HepG2 (cell line): ENCODE data around the gene HIGD1C.

Experiments used
- POLR2AphosphoS5 ChIP-seq: IDR thresholded peaks from 2 replicates; pipeline ENCODE4 v1.6.1; 2012; ENCODE audit warnings: low read depth, low read length
- SNAI1 ChIP-seq: sonication (generic); formaldehyde crosslinking; IDR thresholded peaks from 2 replicates; pipeline ENCODE4 v1.5.0; 2020; ENCODE audit warnings: mild to moderate bottlenecking, missing genetic modification reagents, borderline replicate concordance
- ZNF713 ChIP-seq: sonication (generic); formaldehyde crosslinking; IDR thresholded peaks from 2 replicates; pipeline ENCODE4 v1.4.0; 2020; ENCODE audit warnings: mild to moderate bottlenecking, missing genetic modification reagents
- TF ChIP-seq, protein P1 (sequence below): sonication (generic); formaldehyde crosslinking; IDR thresholded peaks from 2 replicates; pipeline ENCODE4 v1.4.0; 2020; ENCODE audit warnings: missing genetic modification reagents

DNA sequence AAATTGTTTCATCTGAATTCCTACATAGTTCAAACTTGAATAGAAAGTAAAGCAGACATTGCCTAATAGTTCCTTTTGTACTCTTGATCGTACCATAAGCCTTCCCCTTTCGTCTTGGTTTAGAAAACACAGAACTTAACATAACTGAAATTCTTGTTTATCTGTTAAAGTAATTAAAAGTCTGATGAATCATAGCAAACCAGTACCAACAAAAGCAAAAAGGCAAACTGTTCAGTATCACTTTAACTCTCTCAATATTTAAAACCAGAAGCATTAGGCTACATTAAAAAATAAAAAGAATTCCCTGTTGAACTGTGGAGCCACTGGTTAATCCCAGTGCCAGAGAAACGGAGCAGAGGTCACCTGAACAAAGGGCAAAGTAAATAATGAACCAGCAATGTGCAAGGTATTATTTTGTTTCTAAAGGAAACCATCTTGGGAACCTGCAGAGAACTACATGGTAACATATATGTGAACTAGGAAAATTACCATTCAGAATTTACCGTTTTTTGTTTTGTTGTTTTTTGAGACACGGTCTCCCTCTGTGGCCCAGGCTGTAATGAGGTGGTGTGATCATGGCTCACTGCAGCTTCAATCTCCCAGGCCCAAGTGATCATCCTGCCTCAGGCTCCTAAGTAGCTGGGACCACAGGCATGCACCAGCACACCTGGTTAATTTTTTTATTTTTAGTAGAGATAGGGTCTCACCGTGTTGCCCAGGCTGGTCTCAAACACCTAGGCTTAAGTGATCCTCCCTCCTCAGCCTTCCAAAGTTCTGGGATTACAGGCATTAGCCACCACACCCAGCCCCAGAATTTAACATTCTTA, 17.1 kb upstream of the HIGD1C start:
- TF ChIP-seq POLR2AphosphoS5 (no peak), SNAI1 (CRISPR knock-in tag) (no peak), ZNF713 (CRISPR knock-in tag) (no peak)
- TF ChIP-seq, protein P1, sequence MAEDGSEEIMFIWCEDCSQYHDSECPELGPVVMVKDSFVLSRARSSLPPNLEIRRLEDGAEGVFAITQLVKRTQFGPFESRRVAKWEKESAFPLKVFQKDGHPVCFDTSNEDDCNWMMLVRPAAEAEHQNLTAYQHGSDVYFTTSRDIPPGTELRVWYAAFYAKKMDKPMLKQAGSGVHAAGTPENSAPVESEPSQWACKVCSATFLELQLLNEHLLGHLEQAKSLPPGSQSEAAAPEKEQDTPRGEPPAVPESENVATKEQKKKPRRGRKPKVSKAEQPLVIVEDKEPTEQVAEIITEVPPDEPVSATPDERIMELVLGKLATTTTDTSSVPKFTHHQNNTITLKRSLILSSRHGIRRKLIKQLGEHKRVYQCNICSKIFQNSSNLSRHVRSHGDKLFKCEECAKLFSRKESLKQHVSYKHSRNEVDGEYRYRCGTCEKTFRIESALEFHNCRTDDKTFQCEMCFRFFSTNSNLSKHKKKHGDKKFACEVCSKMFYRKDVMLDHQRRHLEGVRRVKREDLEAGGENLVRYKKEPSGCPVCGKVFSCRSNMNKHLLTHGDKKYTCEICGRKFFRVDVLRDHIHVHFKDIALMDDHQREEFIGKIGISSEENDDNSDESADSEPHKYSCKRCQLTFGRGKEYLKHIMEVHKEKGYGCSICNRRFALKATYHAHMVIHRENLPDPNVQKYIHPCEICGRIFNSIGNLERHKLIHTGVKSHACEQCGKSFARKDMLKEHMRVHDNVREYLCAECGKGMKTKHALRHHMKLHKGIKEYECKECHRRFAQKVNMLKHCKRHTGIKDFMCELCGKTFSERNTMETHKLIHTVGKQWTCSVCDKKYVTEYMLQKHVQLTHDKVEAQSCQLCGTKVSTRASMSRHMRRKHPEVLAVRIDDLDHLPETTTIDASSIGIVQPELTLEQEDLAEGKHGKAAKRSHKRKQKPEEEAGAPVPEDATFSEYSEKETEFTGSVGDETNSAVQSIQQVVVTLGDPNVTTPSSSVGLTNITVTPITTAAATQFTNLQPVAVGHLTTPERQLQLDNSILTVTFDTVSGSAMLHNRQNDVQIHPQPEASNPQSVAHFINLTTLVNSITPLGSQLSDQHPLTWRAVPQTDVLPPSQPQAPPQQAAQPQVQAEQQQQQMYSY (CRISPR knock-in tag), result no peak
